Ishikawa (cell line): Measurements from ENCODE around the gene BEND4.

Source experiments
- CEBPB ChIP-seq: IDR thresholded peaks from 2 replicates; pipeline ENCODE4 v1.6.1; 2012
- FOXM1 ChIP-seq: IDR thresholded peaks from 2 replicates; pipeline ENCODE4 v1.6.1; 2012; ENCODE audit warnings: low read depth, borderline replicate concordance
- RAD21 ChIP-seq: IDR thresholded peaks from 2 replicates; pipeline ENCODE4 v1.6.1; 2012; ENCODE audit warnings: low read depth
- REST ChIP-seq: IDR thresholded peaks from 2 replicates; pipeline ENCODE4 v1.6.1; 2012; ENCODE audit warnings: low read depth, mild to moderate bottlenecking
- TAF1 ChIP-seq: IDR thresholded peaks from 2 replicates; pipeline ENCODE4 v1.6.1; 2012; ENCODE audit warnings: low read depth, mild to moderate bottlenecking

DNA sequence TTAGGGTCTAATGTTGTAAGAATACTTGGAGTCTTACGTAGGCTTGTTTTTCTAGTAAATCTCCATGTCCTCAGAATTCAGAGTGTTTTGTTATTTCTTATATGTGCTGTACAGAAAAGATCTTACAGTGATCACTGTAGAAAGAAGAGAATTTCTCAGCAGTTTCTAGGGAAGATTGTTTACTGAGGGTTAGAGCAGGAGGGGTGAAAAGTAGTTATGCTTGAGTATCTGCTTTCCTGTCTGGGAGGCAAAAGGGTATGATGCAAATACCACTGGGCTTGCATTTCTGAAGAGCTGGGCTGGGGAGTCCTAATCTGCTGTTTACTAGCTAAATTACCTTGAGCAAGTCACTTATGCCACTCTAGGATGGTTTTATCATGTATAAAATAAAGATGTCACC is 78.2 kb downstream of the BEND4 start:
- no peak for TF ChIP-seq FOXM1
- no peak for TF ChIP-seq CEBPB
- TF ChIP-seq RAD21, result no peak
- no peak for TF ChIP-seq TAF1
- TF ChIP-seq REST, result no peak
